ENCODE results near the gene FRMD8. TPM values are rescaled to one million over a fixed set of nuclear protein-coding genes. Genes with fewer than 3 reads are reported as not detected.

Gene FRMD8
- total and polyA plus RNA-seq, 2 of the 8 experiments (the other 6 are each of a cell fraction or from before 2014, with no cell fraction given): 15.0 to 19.2 TPM

DNA sequence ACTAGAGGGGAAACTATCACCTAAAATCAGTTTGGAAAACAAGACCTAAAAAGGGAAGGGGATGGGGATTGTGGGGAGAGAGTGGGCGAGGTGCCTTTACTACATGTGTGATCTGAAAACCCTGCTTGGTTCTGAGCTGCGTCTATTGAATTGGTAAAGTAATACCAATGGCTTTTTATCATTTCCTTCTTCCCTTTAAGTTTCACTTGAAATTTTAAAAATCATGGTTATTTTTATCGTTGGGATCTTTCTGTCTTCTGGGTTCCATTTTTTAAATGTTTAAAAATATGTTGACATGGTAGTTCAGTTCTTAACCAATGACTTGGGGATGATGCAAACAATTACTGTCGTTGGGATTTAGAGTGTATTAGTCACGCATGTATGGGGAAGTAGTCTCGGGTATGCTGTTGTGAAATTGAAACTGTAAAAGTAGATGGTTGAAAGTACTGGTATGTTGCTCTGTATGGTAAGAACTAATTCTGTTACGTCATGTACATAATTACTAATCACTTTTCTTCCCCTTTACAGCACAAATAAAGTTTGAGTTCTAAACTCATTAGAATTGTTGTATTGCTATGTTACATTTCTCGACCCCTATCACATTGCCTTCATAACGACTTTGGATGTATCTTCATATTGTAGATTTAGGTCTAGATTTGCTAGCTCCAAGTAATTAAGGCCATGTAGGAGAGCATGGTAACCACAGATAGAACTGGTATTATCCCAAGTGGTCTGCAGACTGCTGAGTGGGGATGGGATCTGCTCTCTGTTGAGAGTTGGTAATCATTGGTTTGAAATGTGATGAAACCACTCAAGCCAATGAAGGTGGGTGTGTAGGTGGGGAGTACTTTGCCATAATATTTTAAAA lies 39.8 kb downstream of the FRMD8 start (continued):
- TF ChIP-seq, protein P1, sequence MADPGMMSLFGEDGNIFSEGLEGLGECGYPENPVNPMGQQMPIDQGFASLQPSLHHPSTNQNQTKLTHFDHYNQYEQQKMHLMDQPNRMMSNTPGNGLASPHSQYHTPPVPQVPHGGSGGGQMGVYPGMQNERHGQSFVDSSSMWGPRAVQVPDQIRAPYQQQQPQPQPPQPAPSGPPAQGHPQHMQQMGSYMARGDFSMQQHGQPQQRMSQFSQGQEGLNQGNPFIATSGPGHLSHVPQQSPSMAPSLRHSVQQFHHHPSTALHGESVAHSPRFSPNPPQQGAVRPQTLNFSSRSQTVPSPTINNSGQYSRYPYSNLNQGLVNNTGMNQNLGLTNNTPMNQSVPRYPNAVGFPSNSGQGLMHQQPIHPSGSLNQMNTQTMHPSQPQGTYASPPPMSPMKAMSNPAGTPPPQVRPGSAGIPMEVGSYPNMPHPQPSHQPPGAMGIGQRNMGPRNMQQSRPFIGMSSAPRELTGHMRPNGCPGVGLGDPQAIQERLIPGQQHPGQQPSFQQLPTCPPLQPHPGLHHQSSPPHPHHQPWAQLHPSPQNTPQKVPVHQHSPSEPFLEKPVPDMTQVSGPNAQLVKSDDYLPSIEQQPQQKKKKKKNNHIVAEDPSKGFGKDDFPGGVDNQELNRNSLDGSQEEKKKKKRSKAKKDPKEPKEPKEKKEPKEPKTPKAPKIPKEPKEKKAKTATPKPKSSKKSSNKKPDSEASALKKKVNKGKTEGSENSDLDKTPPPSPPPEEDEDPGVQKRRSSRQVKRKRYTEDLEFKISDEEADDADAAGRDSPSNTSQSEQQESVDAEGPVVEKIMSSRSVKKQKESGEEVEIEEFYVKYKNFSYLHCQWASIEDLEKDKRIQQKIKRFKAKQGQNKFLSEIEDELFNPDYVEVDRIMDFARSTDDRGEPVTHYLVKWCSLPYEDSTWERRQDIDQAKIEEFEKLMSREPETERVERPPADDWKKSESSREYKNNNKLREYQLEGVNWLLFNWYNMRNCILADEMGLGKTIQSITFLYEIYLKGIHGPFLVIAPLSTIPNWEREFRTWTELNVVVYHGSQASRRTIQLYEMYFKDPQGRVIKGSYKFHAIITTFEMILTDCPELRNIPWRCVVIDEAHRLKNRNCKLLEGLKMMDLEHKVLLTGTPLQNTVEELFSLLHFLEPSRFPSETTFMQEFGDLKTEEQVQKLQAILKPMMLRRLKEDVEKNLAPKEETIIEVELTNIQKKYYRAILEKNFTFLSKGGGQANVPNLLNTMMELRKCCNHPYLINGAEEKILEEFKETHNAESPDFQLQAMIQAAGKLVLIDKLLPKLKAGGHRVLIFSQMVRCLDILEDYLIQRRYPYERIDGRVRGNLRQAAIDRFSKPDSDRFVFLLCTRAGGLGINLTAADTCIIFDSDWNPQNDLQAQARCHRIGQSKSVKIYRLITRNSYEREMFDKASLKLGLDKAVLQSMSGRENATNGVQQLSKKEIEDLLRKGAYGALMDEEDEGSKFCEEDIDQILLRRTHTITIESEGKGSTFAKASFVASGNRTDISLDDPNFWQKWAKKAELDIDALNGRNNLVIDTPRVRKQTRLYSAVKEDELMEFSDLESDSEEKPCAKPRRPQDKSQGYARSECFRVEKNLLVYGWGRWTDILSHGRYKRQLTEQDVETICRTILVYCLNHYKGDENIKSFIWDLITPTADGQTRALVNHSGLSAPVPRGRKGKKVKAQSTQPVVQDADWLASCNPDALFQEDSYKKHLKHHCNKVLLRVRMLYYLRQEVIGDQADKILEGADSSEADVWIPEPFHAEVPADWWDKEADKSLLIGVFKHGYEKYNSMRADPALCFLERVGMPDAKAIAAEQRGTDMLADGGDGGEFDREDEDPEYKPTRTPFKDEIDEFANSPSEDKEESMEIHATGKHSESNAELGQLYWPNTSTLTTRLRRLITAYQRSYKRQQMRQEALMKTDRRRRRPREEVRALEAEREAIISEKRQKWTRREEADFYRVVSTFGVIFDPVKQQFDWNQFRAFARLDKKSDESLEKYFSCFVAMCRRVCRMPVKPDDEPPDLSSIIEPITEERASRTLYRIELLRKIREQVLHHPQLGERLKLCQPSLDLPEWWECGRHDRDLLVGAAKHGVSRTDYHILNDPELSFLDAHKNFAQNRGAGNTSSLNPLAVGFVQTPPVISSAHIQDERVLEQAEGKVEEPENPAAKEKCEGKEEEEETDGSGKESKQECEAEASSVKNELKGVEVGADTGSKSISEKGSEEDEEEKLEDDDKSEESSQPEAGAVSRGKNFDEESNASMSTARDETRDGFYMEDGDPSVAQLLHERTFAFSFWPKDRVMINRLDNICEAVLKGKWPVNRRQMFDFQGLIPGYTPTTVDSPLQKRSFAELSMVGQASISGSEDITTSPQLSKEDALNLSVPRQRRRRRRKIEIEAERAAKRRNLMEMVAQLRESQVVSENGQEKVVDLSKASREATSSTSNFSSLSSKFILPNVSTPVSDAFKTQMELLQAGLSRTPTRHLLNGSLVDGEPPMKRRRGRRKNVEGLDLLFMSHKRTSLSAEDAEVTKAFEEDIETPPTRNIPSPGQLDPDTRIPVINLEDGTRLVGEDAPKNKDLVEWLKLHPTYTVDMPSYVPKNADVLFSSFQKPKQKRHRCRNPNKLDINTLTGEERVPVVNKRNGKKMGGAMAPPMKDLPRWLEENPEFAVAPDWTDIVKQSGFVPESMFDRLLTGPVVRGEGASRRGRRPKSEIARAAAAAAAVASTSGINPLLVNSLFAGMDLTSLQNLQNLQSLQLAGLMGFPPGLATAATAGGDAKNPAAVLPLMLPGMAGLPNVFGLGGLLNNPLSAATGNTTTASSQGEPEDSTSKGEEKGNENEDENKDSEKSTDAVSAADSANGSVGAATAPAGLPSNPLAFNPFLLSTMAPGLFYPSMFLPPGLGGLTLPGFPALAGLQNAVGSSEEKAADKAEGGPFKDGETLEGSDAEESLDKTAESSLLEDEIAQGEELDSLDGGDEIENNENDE (IDR thresholded peaks at IDR 0.05; ENCODE audit: insufficient replicate concordance, low read length): no peak
- TF ChIP-seq SRF (IDR thresholded peaks at IDR 0.05; ENCODE audit: low read depth, low read length) (no peak), RAD21 (IDR thresholded peaks at IDR 0.05 in 1 of 2, conservative IDR thresholded peaks at IDR 0.05 in 1 of 2; ENCODE audit: low read depth in 2 of 2, low read length in 2 of 2) (no peak), TAF1 (IDR thresholded peaks at IDR 0.05; ENCODE audit: low read depth, low read length) (no peak), ATF3 (IDR thresholded peaks at IDR 0.05; ENCODE audit: insufficient read depth, low read depth, low read length) (no peak), RFX5 (IDR thresholded peaks at IDR 0.05; ENCODE audit: borderline replicate concordance, low read depth, low read length) (no peak), CTBP2 (IDR thresholded peaks at IDR 0.05; ENCODE audit: borderline replicate concordance, insufficient read depth, insufficient read length, low read length) (no peak), SAP30 (IDR thresholded peaks at IDR 0.05; ENCODE audit: insufficient read depth, insufficient replicate concordance, low read length) (no peak)

Data from H1 (cell line).